DOHH2 (cell line): Measurements from ENCODE around the gene ASB15.

ENCODE experiments used
- EZH2phosphoT487 ChIP-seq: fragments of 200-600 bp; sonication (generic); IDR thresholded peaks from 2 replicates; pipeline ENCODE4 v1.6.1; 2017; ENCODE audit warnings: borderline replicate concordance, mild to moderate bottlenecking, antibody characterized with exemption, low read length, moderate library complexity, mixed read lengths
- TF ChIP-seq, protein P1 (sequence below): fragments of 200-600 bp; sonication (generic); IDR thresholded peaks from one replicate; pipeline ENCODE4 v1.5.1; 2014; ENCODE audit warnings: antibody characterized with exemption, mild to moderate bottlenecking, low read depth, low read length; ENCODE audit not compliant: poor library complexity, severe bottlenecking

DNA sequence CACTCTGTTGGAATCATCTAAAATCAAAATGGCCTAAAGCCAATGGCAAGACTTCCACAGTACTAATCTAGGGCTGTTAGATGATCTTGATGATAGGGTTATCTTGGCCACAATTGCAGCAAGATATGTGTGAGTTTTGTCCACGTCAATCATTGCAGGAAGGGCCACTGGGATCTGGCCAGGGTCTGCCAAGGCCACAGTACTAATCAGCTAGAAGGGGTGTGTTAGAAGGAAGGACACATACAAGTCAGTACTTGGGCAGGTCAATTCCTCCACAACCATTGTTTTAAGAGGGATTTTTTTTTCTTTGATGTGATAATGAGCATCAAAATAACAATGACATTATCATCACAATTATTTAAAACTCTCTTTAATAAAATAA lies 55.7 kb downstream of the ASB15 start:
- TF ChIP-seq, protein P1, sequence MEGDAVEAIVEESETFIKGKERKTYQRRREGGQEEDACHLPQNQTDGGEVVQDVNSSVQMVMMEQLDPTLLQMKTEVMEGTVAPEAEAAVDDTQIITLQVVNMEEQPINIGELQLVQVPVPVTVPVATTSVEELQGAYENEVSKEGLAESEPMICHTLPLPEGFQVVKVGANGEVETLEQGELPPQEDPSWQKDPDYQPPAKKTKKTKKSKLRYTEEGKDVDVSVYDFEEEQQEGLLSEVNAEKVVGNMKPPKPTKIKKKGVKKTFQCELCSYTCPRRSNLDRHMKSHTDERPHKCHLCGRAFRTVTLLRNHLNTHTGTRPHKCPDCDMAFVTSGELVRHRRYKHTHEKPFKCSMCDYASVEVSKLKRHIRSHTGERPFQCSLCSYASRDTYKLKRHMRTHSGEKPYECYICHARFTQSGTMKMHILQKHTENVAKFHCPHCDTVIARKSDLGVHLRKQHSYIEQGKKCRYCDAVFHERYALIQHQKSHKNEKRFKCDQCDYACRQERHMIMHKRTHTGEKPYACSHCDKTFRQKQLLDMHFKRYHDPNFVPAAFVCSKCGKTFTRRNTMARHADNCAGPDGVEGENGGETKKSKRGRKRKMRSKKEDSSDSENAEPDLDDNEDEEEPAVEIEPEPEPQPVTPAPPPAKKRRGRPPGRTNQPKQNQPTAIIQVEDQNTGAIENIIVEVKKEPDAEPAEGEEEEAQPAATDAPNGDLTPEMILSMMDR: no peak
- no peak for TF ChIP-seq EZH2phosphoT487
